MM.1S (cell line): Measurements from ENCODE around the gene UGT2A2.

Source experiments
- EZH2 ChIP-seq: fragments of 300-600 bp; sonication (generic); optimal IDR thresholded peaks from 2 replicates; pipeline ENCODE3; 2017; ENCODE audit warnings: low read depth, mild to moderate bottlenecking, antibody characterized with exemption, low read length, mixed read lengths
- EZH2phosphoT487 ChIP-seq: fragments of 300-600 bp; sonication (generic); IDR thresholded peaks from 2 replicates; pipeline ENCODE4 v1.6.1; 2018; ENCODE audit warnings: antibody characterized with exemption, low read length
- TF ChIP-seq, protein P1 (sequence below): fragments of 300-600 bp; sonication (generic); IDR thresholded peaks from 2 replicates; pipeline ENCODE4 v1.5.1; 2016; ENCODE audit warnings: antibody characterized with exemption, low read length, mixed read lengths

DNA sequence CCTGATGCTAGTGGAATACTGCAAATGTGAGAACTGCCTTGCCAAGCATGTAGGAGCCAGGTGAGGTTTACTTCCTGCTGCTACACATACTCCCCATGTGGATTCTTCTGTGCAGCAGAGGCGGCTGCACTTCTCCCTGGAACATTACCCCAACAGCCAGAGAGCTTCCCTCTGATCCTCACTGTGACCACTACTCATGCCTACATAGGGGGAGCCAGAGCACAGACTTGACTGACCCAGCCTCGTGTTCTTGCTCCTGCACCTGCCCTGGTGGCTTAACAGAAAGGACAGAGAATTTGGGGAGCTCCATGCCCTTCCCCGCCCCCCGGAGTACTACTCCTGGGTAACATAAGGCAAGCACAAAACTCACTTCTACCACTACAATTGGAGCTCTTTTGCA, 38.4 kb downstream of the UGT2A2 start:
- TF ChIP-seq EZH2 (no peak), EZH2phosphoT487 (no peak)
- TF ChIP-seq, protein P1, sequence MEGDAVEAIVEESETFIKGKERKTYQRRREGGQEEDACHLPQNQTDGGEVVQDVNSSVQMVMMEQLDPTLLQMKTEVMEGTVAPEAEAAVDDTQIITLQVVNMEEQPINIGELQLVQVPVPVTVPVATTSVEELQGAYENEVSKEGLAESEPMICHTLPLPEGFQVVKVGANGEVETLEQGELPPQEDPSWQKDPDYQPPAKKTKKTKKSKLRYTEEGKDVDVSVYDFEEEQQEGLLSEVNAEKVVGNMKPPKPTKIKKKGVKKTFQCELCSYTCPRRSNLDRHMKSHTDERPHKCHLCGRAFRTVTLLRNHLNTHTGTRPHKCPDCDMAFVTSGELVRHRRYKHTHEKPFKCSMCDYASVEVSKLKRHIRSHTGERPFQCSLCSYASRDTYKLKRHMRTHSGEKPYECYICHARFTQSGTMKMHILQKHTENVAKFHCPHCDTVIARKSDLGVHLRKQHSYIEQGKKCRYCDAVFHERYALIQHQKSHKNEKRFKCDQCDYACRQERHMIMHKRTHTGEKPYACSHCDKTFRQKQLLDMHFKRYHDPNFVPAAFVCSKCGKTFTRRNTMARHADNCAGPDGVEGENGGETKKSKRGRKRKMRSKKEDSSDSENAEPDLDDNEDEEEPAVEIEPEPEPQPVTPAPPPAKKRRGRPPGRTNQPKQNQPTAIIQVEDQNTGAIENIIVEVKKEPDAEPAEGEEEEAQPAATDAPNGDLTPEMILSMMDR: no peak
